ENCODE results near the gene COL20A1. TPM values are rescaled to one million over a fixed set of nuclear protein-coding genes. Genes with fewer than 3 reads are reported as not detected.

The COL20A1 gene
- total RNA-seq, 1 experiment from 2014 or later = 0.23 TPM

DNA sequence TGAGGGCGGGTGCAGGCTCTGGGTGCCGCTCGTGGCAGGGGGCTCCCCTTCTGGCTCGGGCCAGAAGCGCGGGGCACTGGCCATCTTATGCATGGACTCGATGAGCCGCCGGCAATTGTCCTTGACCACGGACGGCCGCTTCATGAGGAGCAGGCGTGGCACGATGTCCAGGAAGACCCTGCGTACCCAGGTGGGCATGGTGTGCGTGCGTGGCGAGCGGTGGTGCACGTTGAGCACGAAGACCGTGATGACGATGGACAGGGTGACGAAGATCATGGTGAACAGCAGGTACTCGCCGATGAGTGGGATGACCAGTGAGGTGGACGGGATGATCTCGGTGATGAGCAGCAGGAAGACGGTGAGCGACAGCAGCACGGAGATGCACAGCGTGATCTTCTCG lies 57.2 kb downstream of the COL20A1 start:
- ChIA-PET CTCF (no interaction called here), POLR2A (no interaction called here)
- Histone ChIP-seq H3K9me3 (ENCODE audit: control insufficient read depth, insufficient read depth, low read depth, low read length) (no peaks in the 10 kb centered on the region), H3K27me3 (ENCODE audit: control insufficient read depth, insufficient read depth, low read length) (no peaks in the 10 kb centered on the region), H3K27ac (ENCODE audit: low read length) (no peak overlapping the region), H3K36me3 (ENCODE audit: control insufficient read depth, insufficient read depth, low read length) (no peaks in the 10 kb centered on the region), H3K4me1 (ENCODE audit: control insufficient read depth, insufficient read depth, low read length) (no peaks in the 10 kb centered on the region), H3K4me3 (ENCODE audit: low read depth in 2 of 2, low read length in 2 of 2) (no peak overlapping the region)
- in situ Hi-C loops (cut with HindIII; ENCODE audit: low pct_unique_long_range_greater_than_20kb, low sequenced_read_pairs) (no loop called here), intact Hi-C loops (cut with micrococcal nuclease; ENCODE audit: unreplicated experiment) (no loop called here)
- DNase-seq (ENCODE audit: low read depth, low spot score) (no peak), ATAC-seq (no peak)
- TF ChIP-seq, protein P1, sequence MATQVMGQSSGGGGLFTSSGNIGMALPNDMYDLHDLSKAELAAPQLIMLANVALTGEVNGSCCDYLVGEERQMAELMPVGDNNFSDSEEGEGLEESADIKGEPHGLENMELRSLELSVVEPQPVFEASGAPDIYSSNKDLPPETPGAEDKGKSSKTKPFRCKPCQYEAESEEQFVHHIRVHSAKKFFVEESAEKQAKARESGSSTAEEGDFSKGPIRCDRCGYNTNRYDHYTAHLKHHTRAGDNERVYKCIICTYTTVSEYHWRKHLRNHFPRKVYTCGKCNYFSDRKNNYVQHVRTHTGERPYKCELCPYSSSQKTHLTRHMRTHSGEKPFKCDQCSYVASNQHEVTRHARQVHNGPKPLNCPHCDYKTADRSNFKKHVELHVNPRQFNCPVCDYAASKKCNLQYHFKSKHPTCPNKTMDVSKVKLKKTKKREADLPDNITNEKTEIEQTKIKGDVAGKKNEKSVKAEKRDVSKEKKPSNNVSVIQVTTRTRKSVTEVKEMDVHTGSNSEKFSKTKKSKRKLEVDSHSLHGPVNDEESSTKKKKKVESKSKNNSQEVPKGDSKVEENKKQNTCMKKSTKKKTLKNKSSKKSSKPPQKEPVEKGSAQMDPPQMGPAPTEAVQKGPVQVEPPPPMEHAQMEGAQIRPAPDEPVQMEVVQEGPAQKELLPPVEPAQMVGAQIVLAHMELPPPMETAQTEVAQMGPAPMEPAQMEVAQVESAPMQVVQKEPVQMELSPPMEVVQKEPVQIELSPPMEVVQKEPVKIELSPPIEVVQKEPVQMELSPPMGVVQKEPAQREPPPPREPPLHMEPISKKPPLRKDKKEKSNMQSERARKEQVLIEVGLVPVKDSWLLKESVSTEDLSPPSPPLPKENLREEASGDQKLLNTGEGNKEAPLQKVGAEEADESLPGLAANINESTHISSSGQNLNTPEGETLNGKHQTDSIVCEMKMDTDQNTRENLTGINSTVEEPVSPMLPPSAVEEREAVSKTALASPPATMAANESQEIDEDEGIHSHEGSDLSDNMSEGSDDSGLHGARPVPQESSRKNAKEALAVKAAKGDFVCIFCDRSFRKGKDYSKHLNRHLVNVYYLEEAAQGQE (IDR thresholded peaks at IDR 0.05; ENCODE audit: insufficient read depth in 1 of 2, low read depth in 2 of 2, low read length in 1 of 2) = no peak
- TF ChIP-seq, protein P2, sequence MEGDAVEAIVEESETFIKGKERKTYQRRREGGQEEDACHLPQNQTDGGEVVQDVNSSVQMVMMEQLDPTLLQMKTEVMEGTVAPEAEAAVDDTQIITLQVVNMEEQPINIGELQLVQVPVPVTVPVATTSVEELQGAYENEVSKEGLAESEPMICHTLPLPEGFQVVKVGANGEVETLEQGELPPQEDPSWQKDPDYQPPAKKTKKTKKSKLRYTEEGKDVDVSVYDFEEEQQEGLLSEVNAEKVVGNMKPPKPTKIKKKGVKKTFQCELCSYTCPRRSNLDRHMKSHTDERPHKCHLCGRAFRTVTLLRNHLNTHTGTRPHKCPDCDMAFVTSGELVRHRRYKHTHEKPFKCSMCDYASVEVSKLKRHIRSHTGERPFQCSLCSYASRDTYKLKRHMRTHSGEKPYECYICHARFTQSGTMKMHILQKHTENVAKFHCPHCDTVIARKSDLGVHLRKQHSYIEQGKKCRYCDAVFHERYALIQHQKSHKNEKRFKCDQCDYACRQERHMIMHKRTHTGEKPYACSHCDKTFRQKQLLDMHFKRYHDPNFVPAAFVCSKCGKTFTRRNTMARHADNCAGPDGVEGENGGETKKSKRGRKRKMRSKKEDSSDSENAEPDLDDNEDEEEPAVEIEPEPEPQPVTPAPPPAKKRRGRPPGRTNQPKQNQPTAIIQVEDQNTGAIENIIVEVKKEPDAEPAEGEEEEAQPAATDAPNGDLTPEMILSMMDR (IDR thresholded peaks at IDR 0.05) = no peak
- TF ChIP-seq TCF7L2 (IDR thresholded peaks at IDR 0.05; ENCODE audit: low read depth, low read length) = no peak
- no peak for TF ChIP-seq POLR2AphosphoS5 (IDR thresholded peaks at IDR 0.05; ENCODE audit: low read depth, low read length)
- TF ChIP-seq SIN3A (IDR thresholded peaks at IDR 0.05; ENCODE audit: borderline replicate concordance, insufficient read depth, low read depth, low read length) = no peak
- BruUV-seq (replicated peaks) = no TSS peak

DNA sequence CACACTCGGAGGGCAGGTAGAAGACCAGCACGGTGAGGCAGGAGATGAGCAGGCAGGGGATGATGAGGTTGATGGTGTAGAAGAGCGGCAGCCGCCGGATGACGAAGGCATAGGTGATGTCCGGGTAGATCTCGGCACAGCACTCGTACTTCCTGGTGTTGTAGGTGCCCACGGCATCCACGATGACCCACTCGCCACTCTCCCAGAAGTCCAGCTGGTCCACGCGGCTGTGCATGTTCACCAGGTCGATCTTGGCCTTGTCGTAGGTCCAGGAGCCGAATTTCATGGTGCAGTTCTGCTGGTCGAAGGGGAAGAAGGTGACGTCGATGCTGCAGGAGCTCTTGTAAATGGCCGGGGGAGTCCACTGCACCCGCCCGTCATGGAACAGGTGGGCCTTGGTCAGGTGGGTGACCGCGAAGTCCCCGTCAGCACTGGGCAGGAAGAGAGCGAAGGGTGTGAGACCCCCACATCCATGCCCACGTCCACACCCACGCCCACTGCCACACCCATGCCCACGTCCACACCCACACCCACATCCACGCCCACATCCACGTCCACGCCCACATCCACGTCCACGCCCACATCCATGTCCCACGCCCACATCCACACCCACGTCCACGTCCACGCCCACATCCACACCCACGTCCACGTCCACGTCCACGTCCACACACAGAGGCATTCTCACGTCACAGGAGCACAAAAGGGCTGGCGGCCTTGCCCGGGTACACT lies 57.8 kb downstream of the COL20A1 start:
- BruUV-seq (replicated peaks) = no TSS peak
- POLR2A ChIA-PET = no interaction called here

DNA sequence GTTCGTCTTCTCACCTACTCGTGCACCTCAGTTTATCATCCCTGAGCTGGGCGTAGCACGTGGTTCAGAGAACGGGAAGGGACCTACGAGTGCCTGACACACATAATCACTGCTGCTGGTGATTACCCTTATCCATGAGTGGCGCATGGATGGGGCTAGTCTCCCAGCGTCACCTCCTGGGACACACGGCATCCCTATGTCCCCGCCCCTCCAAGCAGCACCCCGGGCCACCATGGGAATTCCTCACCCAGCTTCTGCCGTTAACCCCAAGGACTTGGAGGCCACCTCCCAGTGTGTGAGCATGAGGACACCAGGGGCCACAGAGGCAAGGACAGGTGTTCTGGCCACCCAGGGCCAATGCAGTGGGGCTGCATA lies 58.3 kb downstream of the COL20A1 start:
- intact Hi-C loops (cut with micrococcal nuclease; ENCODE audit: unreplicated experiment) (no loop called here), in situ Hi-C loops (cut with HindIII; ENCODE audit: low pct_unique_long_range_greater_than_20kb, low sequenced_read_pairs) (no loop called here)
- ChIA-PET POLR2A (no interaction called here), CTCF (no interaction called here)
- Histone ChIP-seq H3K9me3 (ENCODE audit: control insufficient read depth, insufficient read depth, low read depth, low read length) (no peaks in the 10 kb centered on the region), H3K4me1 (ENCODE audit: control insufficient read depth, insufficient read depth, low read length) (no peaks in the 10 kb centered on the region), H3K27ac (ENCODE audit: low read length) (no peak overlapping the region), H3K27me3 (ENCODE audit: control insufficient read depth, insufficient read depth, low read length) (no peaks in the 10 kb centered on the region), H3K36me3 (ENCODE audit: control insufficient read depth, insufficient read depth, low read length) (no peaks in the 10 kb centered on the region), H3K4me3 (ENCODE audit: low read depth in 2 of 2, low read length in 2 of 2) (no peak overlapping the region)
- TF ChIP-seq, protein P2 (IDR thresholded peaks at IDR 0.05) = no peak
- TF ChIP-seq POLR2AphosphoS5 (IDR thresholded peaks at IDR 0.05; ENCODE audit: low read depth, low read length) (no peak), SIN3A (IDR thresholded peaks at IDR 0.05; ENCODE audit: borderline replicate concordance, insufficient read depth, low read depth, low read length) (no peak)
- no peak for ATAC-seq
- no TSS peak for BruUV-seq (replicated peaks)
- DNase-seq (ENCODE audit: low read depth, low spot score) = no peak

More for the DNA sequence above, 57.8 kb downstream of the COL20A1 start:
- H3K36me3 ChIP-seq (ENCODE audit: control insufficient read depth, insufficient read depth, low read length) = no peaks in the 10 kb centered on the region
- no peaks in the 10 kb centered on the region for H3K4me1 ChIP-seq (ENCODE audit: control insufficient read depth, insufficient read depth, low read length)
- intact Hi-C loops (cut with micrococcal nuclease; ENCODE audit: unreplicated experiment) (no loop called here), in situ Hi-C loops (cut with HindIII; ENCODE audit: low pct_unique_long_range_greater_than_20kb, low sequenced_read_pairs) (no loop called here)
- TF ChIP-seq TCF7L2 (IDR thresholded peaks at IDR 0.05; ENCODE audit: low read depth, low read length) (no peak), SIN3A (IDR thresholded peaks at IDR 0.05; ENCODE audit: borderline replicate concordance, insufficient read depth, low read depth, low read length) (no peak)
- no peak for DNase-seq (ENCODE audit: low read depth, low spot score)
- H3K27me3 ChIP-seq (ENCODE audit: control insufficient read depth, insufficient read depth, low read length) = no peaks in the 10 kb centered on the region
- CTCF ChIA-PET = no interaction called here
- no peak overlapping the region for H3K4me3 ChIP-seq (ENCODE audit: low read depth in 2 of 2, low read length in 2 of 2)
- no peak overlapping the region for H3K27ac ChIP-seq (ENCODE audit: low read length)
- no peak for ATAC-seq
- H3K9me3 ChIP-seq (ENCODE audit: control insufficient read depth, insufficient read depth, low read depth, low read length) = no peaks in the 10 kb centered on the region
